ENCODE results near the gene S100A16.

Gene S100A16

GRCh38 chr1:153635872-153636271, 22.9 kb upstream of the S100A16 start:
- no peak for DNase-seq

GRCh38 chr1:153633754-153634665, 21.1 kb upstream of the S100A16 start, which contains the start of gene CHTOP:
TSS of gene CHTOP (plus strand) at chr1:153634066. CDS start at chr1:153636589, 2,523 bp downstream.
- peak; percentile 96 for DNase-seq

GRCh38 chr1:153633161-153633753, 20.3 kb upstream of the S100A16 start:
- no peak for DNase-seq

- no peak for DNase-seq
Measured at GRCh38 chr1:153631047-153632022, 18.4 kb upstream of the S100A16 start.

- no peak for DNase-seq
Measured at GRCh38 chr1:153630384-153630783, 17.4 kb upstream of the S100A16 start.

GRCh38 chr1:153629971-153630370, 17.0 kb upstream of the S100A16 start:
- no peak for DNase-seq

- no peak for DNase-seq
Measured at GRCh38 chr1:153629343-153629665, 16.4 kb upstream of the S100A16 start.

- no peak for DNase-seq
Measured at GRCh38 chr1:153628638-153629342, 15.9 kb upstream of the S100A16 start.

- no peak for DNase-seq
Measured at GRCh38 chr1:153627715-153628626, 15.0 kb upstream of the S100A16 start, which contains the start of gene S100A1. TSS of gene S100A1 (plus strand) at chr1:153628434. CDS start at chr1:153630522, 2,088 bp downstream.

- DNase-seq = no peak
Measured at GRCh38 chr1:153626904-153627714, 14.2 kb upstream of the S100A16 start, which contains the start of gene S100A13. TSS of gene S100A13 (minus strand) at chr1:153627505. CDS start at chr1:153626472, 1,033 bp downstream.

GRCh38 chr1:153626477-153626903, 13.6 kb upstream of the S100A16 start:
- no peak for DNase-seq

GRCh38 chr1:153624965-153625611, 12.2 kb upstream of the S100A16 start:
- no peak for DNase-seq

- no peak for DNase-seq
Measured at GRCh38 chr1:153623101-153623500, 10.2 kb upstream of the S100A16 start.

GRCh38 chr1:153619171-153619570, 6.2 kb upstream of the S100A16 start:
- no peak for DNase-seq

- peak; percentile 60 for DNase-seq
Measured at GRCh38 chr1:153617663-153618062, 4.7 kb upstream of the S100A16 start.

- no peak for DNase-seq
Measured at GRCh38 chr1:153616917-153617311, 4.0 kb upstream of the S100A16 start.

- no peak for DNase-seq
Measured at GRCh38 chr1:153616144-153616916, 3.4 kb upstream of the S100A16 start, which contains the start of gene S100A14. TSS of gene S100A14 (minus strand) at chr1:153616325. CDS start at chr1:153615858, 467 bp downstream.

- DNase-seq = no peak
Measured at GRCh38 chr1:153615406-153615805, 2.5 kb upstream of the S100A16 start.

GRCh38 chr1:153614906-153615305, 2.0 kb upstream of the S100A16 start:
- no peak for DNase-seq
